Hematopoietic multipotent progenitor cell treated with erythropoietin and hydrocortisone succinate and interleukin-3 and kit ligand, for 15 days (in vitro differentiated cells): ENCODE measurements around the gene RASGEF1C.
"Not testable (repeated sequence)": the region's sequence is repeated elsewhere in the genome, so short reads cannot be mapped to it uniquely, and the experiment has no call there.

Experiments used
- DNase-seq: peaks from one replicate; pipeline ENCODE4 v3.0.0-alpha.2; 2015; ENCODE audit warnings: low spot score

Gene RASGEF1C

GRCh38 chr5:180210961-180211760 lies 2.1 kb upstream of the RASGEF1C start:
- no peak for DNase-seq

GRCh38 chr5:180210077-180210476 lies 1.1 kb upstream of the RASGEF1C start:
- DNase-seq = not testable (repeated sequence)

GRCh38 chr5:180208435-180209081 lies 453 bp downstream of the RASGEF1C start:
- DNase-seq = no peak

- no peak for DNase-seq
Observed at GRCh38 chr5:180208038-180208434, 975 bp downstream of the RASGEF1C start.

- DNase-seq = no peak
Observed at GRCh38 chr5:180207593-180207992, 1.4 kb downstream of the RASGEF1C start.

- DNase-seq = no peak
Observed at GRCh38 chr5:180206993-180207392, 2.0 kb downstream of the RASGEF1C start.

GRCh38 chr5:180205916-180206315 lies 3.1 kb downstream of the RASGEF1C start:
- DNase-seq = no peak

- no peak for DNase-seq
Observed at GRCh38 chr5:180204276-180204819, 4.7 kb downstream of the RASGEF1C start.

- DNase-seq = no peak
Observed at GRCh38 chr5:180202939-180203573, 6.0 kb downstream of the RASGEF1C start.

- DNase-seq = peak; percentile 23
Observed at GRCh38 chr5:180201051-180201987, 7.7 kb downstream of the RASGEF1C start.

- DNase-seq = no peak
Observed at GRCh38 chr5:180199390-180199789, 9.6 kb downstream of the RASGEF1C start.

- no peak for DNase-seq
Observed at GRCh38 chr5:180198208-180198607, 10.8 kb downstream of the RASGEF1C start.

GRCh38 chr5:180197016-180197702 lies 11.9 kb downstream of the RASGEF1C start:
- DNase-seq = no peak

GRCh38 chr5:180194410-180195345 lies 14.3 kb downstream of the RASGEF1C start:
- no peak for DNase-seq

GRCh38 chr5:180193749-180194375 lies 15.1 kb downstream of the RASGEF1C start:
- no peak for DNase-seq

GRCh38 chr5:180191716-180192115 lies 17.3 kb downstream of the RASGEF1C start:
- DNase-seq = no peak

- DNase-seq = no peak
Observed at GRCh38 chr5:180187767-180188166, 21.2 kb downstream of the RASGEF1C start.

GRCh38 chr5:180180846-180181245 lies 28.2 kb downstream of the RASGEF1C start:
- no peak for DNase-seq

GRCh38 chr5:180180421-180180820 lies 28.6 kb downstream of the RASGEF1C start:
- no peak for DNase-seq
